Measurements from ENCODE around the gene FBXO39. TPM values are rescaled to one million over a fixed set of nuclear protein-coding genes. Genes with fewer than 3 reads are reported as not detected.

The FBXO39 gene
- total RNA-seq, 2 experiments from 2014 or later, result 0.36 to 0.71 TPM

GRCh38 chr17:6749519-6749918 is 26.5 kb upstream of the FBXO39 start:
- ChIA-PET POLR2A (no interaction called here), CTCF (no interaction called here)
- H3K36me3 Mint-ChIP-seq (ENCODE audit: low read depth), result no peaks in the 10 kb centered on the region
- TF ChIP-seq CTCF (IDR thresholded peaks at IDR 0.05), result no peak
- H3K4me1 Mint-ChIP-seq (ENCODE audit: low read depth), result peaks cover 24% of the 10 kb centered on the region
- no peak overlapping the region for H3K4me3 ChIP-seq (ENCODE audit: low read length)
- H3K4me1 ChIP-seq (ENCODE audit: insufficient read depth, low read length), result peaks cover 23% of the 10 kb centered on the region
- H3K9me3 Mint-ChIP-seq, result no peaks in the 10 kb centered on the region
- ATAC-seq (ENCODE audit: poor library complexity), result no peak
- DNase-seq, result peak in 2 of 14 experiments; percentile 7 to 12
- peaks cover under 1% of the 10 kb centered on the region for H3K27me3 Mint-ChIP-seq
- no peaks in the 10 kb centered on the region for H3K27me3 ChIP-seq (ENCODE audit: control insufficient read depth in 1 of 2, insufficient read depth in 2 of 2, low read length in 2 of 2)
- H3K9me3 ChIP-seq (ENCODE audit: control insufficient read depth in 1 of 2, insufficient read depth in 1 of 2, low read length in 2 of 2), result no peaks in the 10 kb centered on the region
- intact Hi-C loops (cut with DNase I, micrococcal nuclease), result no loop called here
- H3K36me3 ChIP-seq (ENCODE audit: insufficient read depth, low read length), result no peaks in the 10 kb centered on the region
- H3K27ac Mint-ChIP-seq, result no peak overlapping the region
- no peak overlapping the region for H3K27ac ChIP-seq (ENCODE audit: low read depth in 1 of 2, low read length in 2 of 2)
- no peak overlapping the region for H3K4me3 Mint-ChIP-seq

- Histone ChIP-seq H3K27me3 (ENCODE audit: control insufficient read depth in 1 of 2, insufficient read depth in 2 of 2, low read length in 2 of 2) (no peaks in the 10 kb centered on the region), H3K27ac (ENCODE audit: low read depth in 1 of 2, low read length in 2 of 2) (peak overlapping the region in 1 of 2 donors; percentile 64), H3K9me3 (ENCODE audit: control insufficient read depth in 1 of 2, insufficient read depth in 1 of 2, low read length in 2 of 2) (no peaks in the 10 kb centered on the region), H3K36me3 (ENCODE audit: insufficient read depth, low read length) (no peaks in the 10 kb centered on the region), H3K4me1 (ENCODE audit: insufficient read depth, low read length) (peaks cover 46% of the 10 kb centered on the region), H3K4me3 (ENCODE audit: low read length) (no peak overlapping the region)
- ChIA-PET POLR2A (no interaction called here), CTCF (interaction anchor here (1.3 kb wide), 1 partner anchor 9 kb away, joined by 3 read pairs; no protein-coding TSS in a partner anchor)
- Mint-ChIP-seq H3K27me3 (no peaks in the 10 kb centered on the region), H3K9me3 (no peaks in the 10 kb centered on the region), H3K27ac (peak overlapping the region; percentile 80), H3K36me3 (ENCODE audit: low read depth) (peaks cover 16% of the 10 kb centered on the region), H3K4me1 (ENCODE audit: low read depth) (peaks cover 46% of the 10 kb centered on the region), H3K4me3 (peak overlapping the region; percentile 17)
- no peak for ATAC-seq (ENCODE audit: poor library complexity)
- DNase-seq, result peak in 2 of 14 experiments; percentile 22 to 51
- no peak for TF ChIP-seq CTCF (IDR thresholded peaks at IDR 0.05)
- intact Hi-C loops (cut with DNase I, micrococcal nuclease), result loop anchor here in 1 of 2 experiments (10.0 kb wide), 1 partner anchor 263 kb away; the partner anchor contains the start of gene RNASEK
Observed at GRCh38 chr17:6752068-6752909, 23.7 kb upstream of the FBXO39 start.

DNA sequence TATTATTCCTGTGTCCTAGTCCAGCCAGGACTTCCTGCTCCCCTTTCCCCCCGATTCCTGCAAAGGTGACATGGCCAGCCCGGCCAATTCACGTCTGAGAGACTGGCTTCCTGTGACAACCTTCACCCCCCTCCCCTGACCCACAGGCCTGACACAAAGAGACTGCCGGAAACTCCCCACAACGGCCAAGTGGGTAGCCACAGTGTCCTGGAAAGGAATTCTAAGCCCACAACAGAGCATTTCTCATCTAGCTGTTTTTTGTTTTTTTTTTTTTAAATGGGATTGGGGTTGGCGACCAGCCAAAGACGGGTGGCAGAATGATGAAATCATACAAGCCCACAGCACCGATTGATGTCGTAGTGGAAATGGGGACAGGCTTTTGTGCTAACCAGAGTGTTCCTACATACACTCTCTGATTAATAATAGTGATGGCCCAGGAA is 23.0 kb upstream of the FBXO39 start:
- ATAC-seq (ENCODE audit: poor library complexity), result peak; percentile 49
- no peak overlapping the region for H3K4me3 ChIP-seq (ENCODE audit: low read length)
- no peaks in the 10 kb centered on the region for H3K9me3 Mint-ChIP-seq
- no peaks in the 10 kb centered on the region for H3K27me3 ChIP-seq (ENCODE audit: control insufficient read depth in 1 of 2, insufficient read depth in 2 of 2, low read length in 2 of 2)
- H3K27me3 Mint-ChIP-seq, result no peaks in the 10 kb centered on the region
- H3K27ac ChIP-seq (ENCODE audit: low read depth in 1 of 2, low read length in 2 of 2), result peak overlapping the region in 1 of 2 donors; percentile 64
- peaks cover 23% of the 10 kb centered on the region for H3K36me3 Mint-ChIP-seq (ENCODE audit: low read depth)
- peaks cover 52% of the 10 kb centered on the region for H3K4me1 ChIP-seq (ENCODE audit: insufficient read depth, low read length)
- peaks cover 5% of the 10 kb centered on the region for H3K36me3 ChIP-seq (ENCODE audit: insufficient read depth, low read length)
- peak overlapping the region; percentile 47 for H3K4me3 Mint-ChIP-seq
- no peak for TF ChIP-seq CTCF (IDR thresholded peaks at IDR 0.05)
- ChIA-PET CTCF (no interaction called here), POLR2A (no interaction called here)
- H3K9me3 ChIP-seq (ENCODE audit: control insufficient read depth in 1 of 2, insufficient read depth in 1 of 2, low read length in 2 of 2), result no peaks in the 10 kb centered on the region
- peak overlapping the region; percentile 80 for H3K27ac Mint-ChIP-seq
- intact Hi-C loops (cut with DNase I, micrococcal nuclease), result loop anchor here in 1 of 2 experiments (10.0 kb wide), 1 partner anchor 262 kb away; the partner anchor contains the start of gene RNASEK
- H3K4me1 Mint-ChIP-seq (ENCODE audit: low read depth), result peaks cover 53% of the 10 kb centered on the region
- DNase-seq, result peak in 10 of 14 experiments; percentile 11 to 85 (median 52)
